Measurements from ENCODE around the gene HHAT. TPM values are rescaled to one million over a fixed set of nuclear protein-coding genes. Genes with fewer than 3 reads are reported as not detected.

Gene HHAT
- total RNA-seq, 1 donor from 2014 or later: 2.3 TPM

- Mint-ChIP-seq H3K36me3 (ENCODE audit: unreplicated experiment) (no peaks in the 10 kb centered on the region), H3K27ac (ENCODE audit: unreplicated experiment) (no peak overlapping the region)
Observed at GRCh38 chr1:210531475-210532222, 202.9 kb downstream of the HHAT start.

GRCh38 chr1:210532223-210532598 is 203.5 kb downstream of the HHAT start:
- H3K27me3 Mint-ChIP-seq (ENCODE audit: unreplicated experiment): no peaks in the 10 kb centered on the region
- H3K36me3 Mint-ChIP-seq (ENCODE audit: unreplicated experiment): no peaks in the 10 kb centered on the region
- H3K27ac Mint-ChIP-seq (ENCODE audit: unreplicated experiment): no peak overlapping the region
- peaks cover 17% of the 10 kb centered on the region for H3K4me1 Mint-ChIP-seq (ENCODE audit: low read depth, unreplicated experiment)
- no peak for DNase-seq
- no peak overlapping the region for H3K4me3 Mint-ChIP-seq (ENCODE audit: unreplicated experiment)
- H3K9me3 Mint-ChIP-seq (ENCODE audit: unreplicated experiment): no peaks in the 10 kb centered on the region
- no peak for TF ChIP-seq CTCF (IDR thresholded peaks at IDR 0.05; ENCODE audit: partially characterized antibody, unreplicated experiment)

More at GRCh38 chr1:210531475-210532222, 202.9 kb downstream of the HHAT start:
- H3K4me3 Mint-ChIP-seq (ENCODE audit: unreplicated experiment): no peak overlapping the region
- H3K27me3 Mint-ChIP-seq (ENCODE audit: unreplicated experiment): no peaks in the 10 kb centered on the region
- no peak for TF ChIP-seq CTCF (IDR thresholded peaks at IDR 0.05; ENCODE audit: partially characterized antibody, unreplicated experiment)
- H3K9me3 Mint-ChIP-seq (ENCODE audit: unreplicated experiment): no peaks in the 10 kb centered on the region
- peaks cover 14% of the 10 kb centered on the region for H3K4me1 Mint-ChIP-seq (ENCODE audit: low read depth, unreplicated experiment)
- DNase-seq: no peak

- TF ChIP-seq CTCF (IDR thresholded peaks at IDR 0.05; ENCODE audit: partially characterized antibody, unreplicated experiment): no peak
- Mint-ChIP-seq H3K4me3 (ENCODE audit: unreplicated experiment) (no peak overlapping the region), H3K36me3 (ENCODE audit: unreplicated experiment) (no peaks in the 10 kb centered on the region), H3K27me3 (ENCODE audit: unreplicated experiment) (no peaks in the 10 kb centered on the region), H3K9me3 (ENCODE audit: unreplicated experiment) (no peaks in the 10 kb centered on the region), H3K27ac (ENCODE audit: unreplicated experiment) (no peak overlapping the region), H3K4me1 (ENCODE audit: low read depth, unreplicated experiment) (peaks cover 17% of the 10 kb centered on the region)
- no peak for DNase-seq
Observed at GRCh38 chr1:210535761-210536160, 207.1 kb downstream of the HHAT start.

GRCh38 chr1:210536254-210536961 is 207.7 kb downstream of the HHAT start:
- no peak for TF ChIP-seq CTCF (IDR thresholded peaks at IDR 0.05; ENCODE audit: partially characterized antibody, unreplicated experiment)
- Mint-ChIP-seq H3K4me1 (ENCODE audit: low read depth, unreplicated experiment) (peaks cover 17% of the 10 kb centered on the region), H3K27ac (ENCODE audit: unreplicated experiment) (no peak overlapping the region), H3K4me3 (ENCODE audit: unreplicated experiment) (no peak overlapping the region), H3K27me3 (ENCODE audit: unreplicated experiment) (no peaks in the 10 kb centered on the region), H3K9me3 (ENCODE audit: unreplicated experiment) (no peaks in the 10 kb centered on the region), H3K36me3 (ENCODE audit: unreplicated experiment) (no peaks in the 10 kb centered on the region)
- no peak for DNase-seq

- no peak for DNase-seq
- Mint-ChIP-seq H3K4me3 (ENCODE audit: unreplicated experiment) (no peak overlapping the region), H3K4me1 (ENCODE audit: low read depth, unreplicated experiment) (peaks cover 9% of the 10 kb centered on the region), H3K27ac (ENCODE audit: unreplicated experiment) (no peak overlapping the region), H3K9me3 (ENCODE audit: unreplicated experiment) (no peaks in the 10 kb centered on the region), H3K27me3 (ENCODE audit: unreplicated experiment) (no peaks in the 10 kb centered on the region), H3K36me3 (ENCODE audit: unreplicated experiment) (no peaks in the 10 kb centered on the region)
- TF ChIP-seq CTCF (IDR thresholded peaks at IDR 0.05; ENCODE audit: partially characterized antibody, unreplicated experiment): no peak
Observed at GRCh38 chr1:210540288-210540687, 211.6 kb downstream of the HHAT start.
